ENCODE results near the gene PRKAG1. TPM values are rescaled to one million over a fixed set of nuclear protein-coding genes. Genes with fewer than 3 reads are reported as not detected.

The PRKAG1 gene
- polyA plus RNA-seq, 3 donors = 35.9 to 58.9 (median 50.1) TPM

DNA sequence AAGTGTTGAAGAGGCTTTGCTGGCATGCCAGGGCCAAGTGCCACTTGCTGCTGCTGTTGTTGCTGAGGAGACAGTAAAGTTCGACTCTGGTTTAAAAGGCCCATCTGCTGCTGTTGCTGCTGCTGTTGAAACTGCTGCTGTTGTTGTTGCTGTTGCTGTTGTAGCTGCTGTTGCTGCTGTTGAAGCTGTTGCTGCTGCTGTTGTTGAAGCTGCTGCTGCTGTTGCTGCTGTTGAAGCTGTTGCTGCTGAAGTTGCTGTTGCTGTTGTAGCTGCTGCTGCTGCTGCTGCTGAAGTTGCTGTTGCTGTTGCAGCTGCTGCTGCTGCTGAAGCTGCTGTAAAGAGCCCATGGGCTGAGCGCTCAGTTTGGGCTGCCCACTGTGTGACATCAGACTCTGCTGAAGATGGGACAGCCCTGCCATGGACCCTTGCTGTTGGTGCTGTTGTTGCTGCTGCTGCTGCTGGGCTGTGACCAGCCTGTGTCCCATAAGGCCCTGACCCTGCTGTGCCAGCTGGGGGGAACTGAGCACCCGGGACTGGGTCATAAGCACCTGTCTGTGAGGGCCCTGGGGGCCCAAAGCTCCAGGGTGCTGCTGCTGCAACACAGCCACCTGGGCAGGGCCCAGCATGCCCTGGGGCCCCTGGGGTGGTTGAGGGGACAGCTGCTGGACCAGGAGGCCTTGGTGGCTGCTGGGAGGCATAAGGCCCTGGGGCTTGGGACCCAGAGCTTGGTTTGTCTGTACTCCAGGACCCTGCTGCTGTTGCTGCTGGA is 14.3 kb upstream of the PRKAG1 start:
- peaks cover 88 to 99% of the 10 kb centered on the region in 2 donors for H3K36me3 ChIP-seq (replicated peaks in 1 of 2; ENCODE audit: control insufficient read depth in 1 of 2, insufficient read depth in 2 of 2, low read length in 2 of 2)
- peak overlapping the region in 1 of 7 donors; percentile 58 for H3K27ac Mint-ChIP-seq
- H3K4me1 Mint-ChIP-seq = peaks cover 13% of the 10 kb centered on the region
- no peak overlapping the region for H3K4me3 Mint-ChIP-seq
- H3K27ac ChIP-seq (ENCODE audit: low read depth in 1 of 2, low read length in 2 of 2) = peak overlapping the region in 1 of 2 donors; percentile 8
- DNase-seq = no peak
- H3K9ac ChIP-seq (ENCODE audit: insufficient read depth, low read length, poor library complexity, severe bottlenecking) = no peak overlapping the region
- WGBS (ENCODE audit: insufficient coverage) = 100% methylated on average over 3 of the region's 3 CpGs
- no peaks in the 10 kb centered on the region for H3K9me3 Mint-ChIP-seq
- no peak overlapping the region for H3K4me3 ChIP-seq (replicated peaks in 1 of 3; ENCODE audit: low read depth in 2 of 3, low read length in 3 of 3)
- TF ChIP-seq, protein P1, sequence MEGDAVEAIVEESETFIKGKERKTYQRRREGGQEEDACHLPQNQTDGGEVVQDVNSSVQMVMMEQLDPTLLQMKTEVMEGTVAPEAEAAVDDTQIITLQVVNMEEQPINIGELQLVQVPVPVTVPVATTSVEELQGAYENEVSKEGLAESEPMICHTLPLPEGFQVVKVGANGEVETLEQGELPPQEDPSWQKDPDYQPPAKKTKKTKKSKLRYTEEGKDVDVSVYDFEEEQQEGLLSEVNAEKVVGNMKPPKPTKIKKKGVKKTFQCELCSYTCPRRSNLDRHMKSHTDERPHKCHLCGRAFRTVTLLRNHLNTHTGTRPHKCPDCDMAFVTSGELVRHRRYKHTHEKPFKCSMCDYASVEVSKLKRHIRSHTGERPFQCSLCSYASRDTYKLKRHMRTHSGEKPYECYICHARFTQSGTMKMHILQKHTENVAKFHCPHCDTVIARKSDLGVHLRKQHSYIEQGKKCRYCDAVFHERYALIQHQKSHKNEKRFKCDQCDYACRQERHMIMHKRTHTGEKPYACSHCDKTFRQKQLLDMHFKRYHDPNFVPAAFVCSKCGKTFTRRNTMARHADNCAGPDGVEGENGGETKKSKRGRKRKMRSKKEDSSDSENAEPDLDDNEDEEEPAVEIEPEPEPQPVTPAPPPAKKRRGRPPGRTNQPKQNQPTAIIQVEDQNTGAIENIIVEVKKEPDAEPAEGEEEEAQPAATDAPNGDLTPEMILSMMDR (IDR thresholded peaks at IDR 0.05) = no peak
- H3K9me3 ChIP-seq (replicated peaks in 1 of 2; ENCODE audit: control insufficient read depth in 1 of 2, insufficient read depth in 1 of 2, low read length in 2 of 2) = no peaks in the 10 kb centered on the region
- intact Hi-C loops (cut with micrococcal nuclease) = no loop called here
- H3K27me3 Mint-ChIP-seq (ENCODE audit: low read depth in 3 of 3) = peaks cover 0 to 1% (median 0%) of the 10 kb centered on the region in 3 donors
- H3K36me3 Mint-ChIP-seq = peaks cover 78 to 100% of the 10 kb centered on the region in 2 donors
- H3K4me1 ChIP-seq (ENCODE audit: control insufficient read depth in 1 of 2, insufficient read depth in 2 of 2, low read length in 2 of 2) = no peaks in the 10 kb centered on the region
- H4K20me1 ChIP-seq (ENCODE audit: insufficient read depth, low read length) = peaks cover 99% of the 10 kb centered on the region
- peaks cover 10% of the 10 kb centered on the region for H3K79me2 ChIP-seq (ENCODE audit: insufficient read depth, low read length)
- no peak overlapping the region for H3K4me2 ChIP-seq (replicated peaks; ENCODE audit: extremely low read depth, low read length, poor library complexity, severe bottlenecking)
- no peaks in the 10 kb centered on the region for H3K27me3 ChIP-seq (ENCODE audit: control insufficient read depth in 2 of 2, insufficient read depth in 2 of 2, low read length in 2 of 2)
- H2AFZ ChIP-seq (ENCODE audit: insufficient read depth, low read depth, low read length, poor library complexity, severe bottlenecking) = no peak overlapping the region

DNA sequence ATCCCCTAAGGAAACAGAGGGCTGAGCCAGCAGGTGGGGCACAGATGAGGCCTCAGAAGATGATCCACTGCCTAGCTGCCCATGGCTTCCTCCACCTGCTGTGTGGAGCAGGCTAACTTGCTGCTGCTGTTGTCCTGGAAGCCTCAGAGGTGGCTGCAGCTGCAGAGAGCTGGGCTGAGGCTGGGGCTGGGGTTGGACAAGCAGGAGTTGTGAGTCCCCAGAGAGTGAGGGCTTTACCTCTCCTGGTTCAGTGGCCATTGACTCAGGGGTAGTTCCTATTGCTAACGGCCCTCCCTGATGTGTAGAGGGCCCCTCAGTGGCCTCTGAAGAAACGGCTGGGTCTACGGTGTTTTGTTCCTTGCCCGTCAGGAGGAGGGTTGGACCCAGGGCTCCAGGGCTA is 13.7 kb upstream of the PRKAG1 start:
- TF ChIP-seq, protein P1 (IDR thresholded peaks at IDR 0.05) = no peak
- no peak for DNase-seq
- Histone ChIP-seq H3K4me1 (ENCODE audit: control insufficient read depth in 1 of 2, insufficient read depth in 2 of 2, low read length in 2 of 2) (no peaks in the 10 kb centered on the region), H3K4me3 (replicated peaks in 1 of 3; ENCODE audit: low read depth in 2 of 3, low read length in 3 of 3) (no peak overlapping the region), H3K9me3 (replicated peaks in 1 of 2; ENCODE audit: control insufficient read depth in 1 of 2, insufficient read depth in 1 of 2, low read length in 2 of 2) (no peaks in the 10 kb centered on the region), H2AFZ (ENCODE audit: insufficient read depth, low read depth, low read length, poor library complexity, severe bottlenecking) (no peak overlapping the region), H3K4me2 (replicated peaks; ENCODE audit: extremely low read depth, low read length, poor library complexity, severe bottlenecking) (no peak overlapping the region), H3K79me2 (ENCODE audit: insufficient read depth, low read length) (peaks cover 8% of the 10 kb centered on the region), H3K36me3 (replicated peaks in 1 of 2; ENCODE audit: control insufficient read depth in 1 of 2, insufficient read depth in 2 of 2, low read length in 2 of 2) (peaks cover 88 to 99% of the 10 kb centered on the region in 2 donors), H3K9ac (ENCODE audit: insufficient read depth, low read length, poor library complexity, severe bottlenecking) (no peak overlapping the region), H3K27ac (ENCODE audit: low read depth in 1 of 2, low read length in 2 of 2) (peak overlapping the region in 1 of 2 donors; percentile 14), H4K20me1 (ENCODE audit: insufficient read depth, low read length) (peaks cover 98% of the 10 kb centered on the region), H3K27me3 (ENCODE audit: control insufficient read depth in 2 of 2, insufficient read depth in 2 of 2, low read length in 2 of 2) (no peaks in the 10 kb centered on the region)
- Mint-ChIP-seq H3K4me1 (peaks cover 14% of the 10 kb centered on the region), H3K27me3 (ENCODE audit: low read depth in 3 of 3) (peaks cover 0 to 1% (median 0%) of the 10 kb centered on the region in 3 donors), H3K27ac (peak overlapping the region in 1 of 7 donors; percentile 58), H3K9me3 (no peaks in the 10 kb centered on the region), H3K4me3 (no peak overlapping the region), H3K36me3 (peaks cover 80 to 100% of the 10 kb centered on the region in 2 donors)
- intact Hi-C loops (cut with micrococcal nuclease) = no loop called here
- 91% methylated on average over 4 of the region's 4 CpGs for WGBS (ENCODE audit: insufficient coverage)
